ENCODE measurements around the gene TMEM235.

GRCh38 chr17:78226055-78226758 lies 5.2 kb upstream of the TMEM235 start:
- TF ChIP-seq EZH2 (IDR thresholded peaks at IDR 0.05) (no peak), POLR2AphosphoS5 (IDR thresholded peaks at IDR 0.05; ENCODE audit: borderline replicate concordance, low read depth, low read length) (peak; percentile 3; the same call in 1 of the 2 replicates)

Measured in SK-N-MC (cell line).